Calu3 (cell line): ENCODE measurements around the gene STPG2. TPM values are rescaled to one million over a fixed set of nuclear protein-coding genes. Genes with fewer than 3 reads are reported as not detected.

Experiments
- BruUV-seq: library from RNA; stranded (reverse); fragments of 400-500 nt; replicated peaks from 2 replicates; lab custom pipeline; 2021; lab: Mats Ljungman, UMichigan
- CTCF ChIA-PET: fragments of 300-600 bp; sonication (Branson Sonifier 250); formaldehyde crosslinking; loops from one replicate; lab custom pipeline; 2022; ENCODE audit warnings: antibody characterized with exemption; lab: Charles Lee
- DNase-seq: peaks from one replicate; pipeline ENCODE4 v3.0.0; 2022
- H3K27ac Mint-ChIP-seq: one replicate; pipeline ENCODE4 v1.8.0; 2022; ENCODE audit warnings: mixed read lengths; ENCODE audit not compliant: unreplicated experiment
- H3K27me3 Mint-ChIP-seq: one replicate; pipeline ENCODE4 v1.8.0; 2022; ENCODE audit warnings: mixed read lengths; ENCODE audit not compliant: unreplicated experiment
- H3K36me3 Mint-ChIP-seq: one replicate; pipeline ENCODE4 v1.8.0; 2022; ENCODE audit warnings: mild to moderate bottlenecking, moderate library complexity, mixed read lengths; ENCODE audit not compliant: insufficient read depth, unreplicated experiment
- H3K4me1 Mint-ChIP-seq: one replicate; pipeline ENCODE4 v1.8.0; 2022; ENCODE audit warnings: mild to moderate bottlenecking, low read depth, mixed read lengths; ENCODE audit not compliant: unreplicated experiment
- H3K4me3 Mint-ChIP-seq: one replicate; pipeline ENCODE4 v1.8.0; 2022; ENCODE audit warnings: mild to moderate bottlenecking, low read depth, moderate library complexity, mixed read lengths; ENCODE audit not compliant: unreplicated experiment
- H3K9me3 Mint-ChIP-seq: one replicate; pipeline ENCODE4 v1.8.0; 2022; ENCODE audit warnings: low read depth, mixed read lengths; ENCODE audit not compliant: unreplicated experiment
- CTCF ChIP-seq: fragments of 200-600 bp; IDR thresholded peaks from one replicate; pipeline ENCODE4 v1.8.0; 2022; ENCODE audit warnings: antibody characterized with exemption; ENCODE audit not compliant: unreplicated experiment
- intact Hi-C: fragments of 100-400 bp; cut with micrococcal nuclease; formaldehyde crosslinking; loops from one replicate; pipeline ENCODE4 v1.10.0; 2022; ENCODE audit not compliant: unreplicated experiment
- total RNA-seq: library from RNA; stranded (reverse); gene quantifications from 2 replicates; pipeline ENCODE4 v1.2.3, GENCODE V29; 2022

The STPG2 gene
- total RNA-seq, 1 experiment from 2014 or later = not detected

GRCh38 chr4:97513917-97514316 is 629.4 kb downstream of the STPG2 start:
- CTCF ChIA-PET = no interaction called here

More at GRCh38 chr4:97513917-97514316, 629.4 kb downstream of the STPG2 start:
- H3K27me3 Mint-ChIP-seq = no peaks in the 10 kb centered on the region
- BruUV-seq = no TSS peak
- no peaks in the 10 kb centered on the region for H3K9me3 Mint-ChIP-seq
- H3K36me3 Mint-ChIP-seq = no peaks in the 10 kb centered on the region
- no peaks in the 10 kb centered on the region for H3K4me1 Mint-ChIP-seq
- intact Hi-C loops = no loop called here
- no peak overlapping the region for H3K4me3 Mint-ChIP-seq
- no peak for TF ChIP-seq CTCF
- H3K27ac Mint-ChIP-seq = no peak overlapping the region
- no peak for DNase-seq

Other genes starting within 250 kb of the STPG2 start
- gene RAP1GDS1, start 117.9 kb upstream of the STPG2 start, total RNA-seq = 22.3 and 27.9 TPM in 2 replicates